WI38 (cell line): Measurements from ENCODE around the gene GLRX.
"Not testable (repeated sequence)": the region's sequence is repeated elsewhere in the genome, so short reads cannot be mapped to it uniquely, and the experiment has no call there.

Experiments used
- H3K4me3 ChIP-seq: 2 replicates; pipeline ENCODE4 v1.5.1; 2011; ENCODE audit warnings: low read depth, mild to moderate bottlenecking, control low read depth, low read length
- CTCF ChIP-seq: IDR thresholded peaks from 2 replicates; pipeline ENCODE4 v1.5.1; 2012; ENCODE audit warnings: low read depth, mild to moderate bottlenecking, control low read depth, low read length

Gene GLRX

GRCh38 chr5:95822542-95823181 lies at the start of gene GLRX:
Gene GLRX (minus strand): TSS chr5:95822726. CDS start chr5:95822662, 64 bp downstream.
- no peak for TF ChIP-seq CTCF
- H3K4me3 ChIP-seq = peak within 1 kb of the TSS; percentile 92

- TF ChIP-seq CTCF = no peak
- H3K4me3 ChIP-seq = no peak overlapping the region
These were observed 48.8 kb upstream of the GLRX start for GRCh38 chr5:95871146-95871806.

GRCh38 chr5:95870105-95870672 lies 47.7 kb upstream of the GLRX start:
- H3K4me3 ChIP-seq = no peak overlapping the region
- no peak for TF ChIP-seq CTCF

GRCh38 chr5:95869173-95869855 lies 46.8 kb upstream of the GLRX start:
- not testable (repeated sequence) for H3K4me3 ChIP-seq

- TF ChIP-seq CTCF = no peak
- H3K4me3 ChIP-seq = no peak overlapping the region
These were observed 45.6 kb upstream of the GLRX start for GRCh38 chr5:95868136-95868535.

- no peak for TF ChIP-seq CTCF
- H3K4me3 ChIP-seq = no peak overlapping the region
These were observed 44.0 kb upstream of the GLRX start for GRCh38 chr5:95866435-95867040.

- H3K4me3 ChIP-seq = no peak overlapping the region
- no peak for TF ChIP-seq CTCF
These were observed 42.5 kb upstream of the GLRX start for GRCh38 chr5:95864944-95865504.
